ENCODE data around the gene GAA.

Gene GAA

GRCh38 chr17:80104321-80104955, 3.1 kb downstream of the GAA start:
- H3K4me3 ChIP-seq (replicated peaks; ENCODE audit: low read depth, low read length) = no peak overlapping the region
- TF ChIP-seq CTCF (IDR thresholded peaks at IDR 0.05; ENCODE audit: low read length, missing control alignments) = no peak
- peak; percentile 58 for DNase-seq (ENCODE audit: low read depth)

- DNase-seq (ENCODE audit: low read depth) = no peak
Measured at GRCh38 chr17:80104956-80105375, 3.6 kb downstream of the GAA start.

GRCh38 chr17:80105762-80106161, 4.4 kb downstream of the GAA start:
- TF ChIP-seq CTCF (IDR thresholded peaks at IDR 0.05; ENCODE audit: low read length, missing control alignments) = no peak
- DNase-seq (ENCODE audit: low read depth) = peak; percentile 17
- H3K4me3 ChIP-seq (replicated peaks; ENCODE audit: low read depth, low read length) = no peak overlapping the region

More at GRCh38 chr17:80104956-80105375, 3.6 kb downstream of the GAA start:
- H3K4me3 ChIP-seq (replicated peaks; ENCODE audit: low read depth, low read length) = no peak overlapping the region
- no peak for TF ChIP-seq CTCF (IDR thresholded peaks at IDR 0.05; ENCODE audit: low read length, missing control alignments)

- no peak for DNase-seq (ENCODE audit: low read depth)
- no peak for TF ChIP-seq CTCF (IDR thresholded peaks at IDR 0.05; ENCODE audit: low read length, missing control alignments)
- H3K4me3 ChIP-seq (replicated peaks; ENCODE audit: low read depth, low read length) = no peak overlapping the region
Measured at GRCh38 chr17:80106176-80106575, 4.8 kb downstream of the GAA start.

- TF ChIP-seq CTCF (IDR thresholded peaks at IDR 0.05; ENCODE audit: low read length, missing control alignments) = no peak
- H3K4me3 ChIP-seq (replicated peaks; ENCODE audit: low read depth, low read length) = no peak overlapping the region
- DNase-seq (ENCODE audit: low read depth) = no peak
Measured at GRCh38 chr17:80106751-80107150, 5.4 kb downstream of the GAA start.

- DNase-seq (ENCODE audit: low read depth) = no peak
- no peak overlapping the region for H3K4me3 ChIP-seq (replicated peaks; ENCODE audit: low read depth, low read length)
- TF ChIP-seq CTCF (IDR thresholded peaks at IDR 0.05; ENCODE audit: low read length, missing control alignments) = no peak
Measured at GRCh38 chr17:80107231-80108021, 6.0 kb downstream of the GAA start.

Measured in fibroblast of pulmonary artery (primary cell).